ENCODE measurements around the gene CDH4. TPM values are rescaled to one million over a fixed set of nuclear protein-coding genes. Genes with fewer than 3 reads are reported as not detected.

Gene CDH4
- total and polyA plus RNA-seq, 10 donors = 0.30 to 20.1 (median 7.7) TPM

DNA sequence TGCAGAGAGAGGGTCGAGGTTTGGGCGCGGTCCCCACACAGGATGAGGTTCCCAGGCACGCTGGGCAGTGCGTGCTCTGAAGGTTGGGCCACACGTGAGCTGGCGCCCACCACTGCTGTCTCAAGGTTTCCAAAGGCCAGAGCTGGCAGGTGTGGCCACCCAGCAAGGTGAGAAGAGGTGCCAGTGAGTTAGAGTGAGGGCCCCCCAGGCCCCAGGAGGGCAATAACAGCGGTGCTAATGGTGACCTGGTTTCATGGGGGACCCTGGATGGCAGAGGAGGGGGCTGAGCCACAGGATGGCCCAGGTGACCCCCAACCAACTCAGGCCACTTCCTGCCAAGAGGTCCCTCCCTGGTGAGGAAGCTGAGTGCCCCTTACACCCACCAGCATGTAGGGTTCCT, 628.6 kb downstream of the CDH4 start:
- TF ChIP-seq POLR2AphosphoS5 (IDR thresholded peaks at IDR 0.05) (no peak), POLR2A (IDR thresholded peaks at IDR 0.05) (no peak)
- TF ChIP-seq, protein P1, sequence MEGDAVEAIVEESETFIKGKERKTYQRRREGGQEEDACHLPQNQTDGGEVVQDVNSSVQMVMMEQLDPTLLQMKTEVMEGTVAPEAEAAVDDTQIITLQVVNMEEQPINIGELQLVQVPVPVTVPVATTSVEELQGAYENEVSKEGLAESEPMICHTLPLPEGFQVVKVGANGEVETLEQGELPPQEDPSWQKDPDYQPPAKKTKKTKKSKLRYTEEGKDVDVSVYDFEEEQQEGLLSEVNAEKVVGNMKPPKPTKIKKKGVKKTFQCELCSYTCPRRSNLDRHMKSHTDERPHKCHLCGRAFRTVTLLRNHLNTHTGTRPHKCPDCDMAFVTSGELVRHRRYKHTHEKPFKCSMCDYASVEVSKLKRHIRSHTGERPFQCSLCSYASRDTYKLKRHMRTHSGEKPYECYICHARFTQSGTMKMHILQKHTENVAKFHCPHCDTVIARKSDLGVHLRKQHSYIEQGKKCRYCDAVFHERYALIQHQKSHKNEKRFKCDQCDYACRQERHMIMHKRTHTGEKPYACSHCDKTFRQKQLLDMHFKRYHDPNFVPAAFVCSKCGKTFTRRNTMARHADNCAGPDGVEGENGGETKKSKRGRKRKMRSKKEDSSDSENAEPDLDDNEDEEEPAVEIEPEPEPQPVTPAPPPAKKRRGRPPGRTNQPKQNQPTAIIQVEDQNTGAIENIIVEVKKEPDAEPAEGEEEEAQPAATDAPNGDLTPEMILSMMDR (IDR thresholded peaks at IDR 0.05 in 8 of 11, conservative IDR thresholded peaks at IDR 0.05 in 3 of 11) = no peak
- H3K36me3 ChIP-seq = no peaks in the 10 kb centered on the region
- no peaks in the 10 kb centered on the region for H3K4me1 ChIP-seq
- peaks cover 0 to 42% (median 0%) of the 10 kb centered on the region in 7 donors for H3K27me3 ChIP-seq (replicated peaks in 1 of 7)
- H3K4me3 ChIP-seq = no peak overlapping the region
- DNase-seq = peak; percentile 62
- no peaks in the 10 kb centered on the region for H3K9me3 ChIP-seq
- no peak overlapping the region for H3K27ac ChIP-seq
- intact Hi-C loops (cut with DNase I; ENCODE audit: low total_unique reads) = no loop called here
- WGBS, 5 donors = 80 to 91% (median 85%) methylated on average over 4 to 8 of the region's 8 CpGs

DNA sequence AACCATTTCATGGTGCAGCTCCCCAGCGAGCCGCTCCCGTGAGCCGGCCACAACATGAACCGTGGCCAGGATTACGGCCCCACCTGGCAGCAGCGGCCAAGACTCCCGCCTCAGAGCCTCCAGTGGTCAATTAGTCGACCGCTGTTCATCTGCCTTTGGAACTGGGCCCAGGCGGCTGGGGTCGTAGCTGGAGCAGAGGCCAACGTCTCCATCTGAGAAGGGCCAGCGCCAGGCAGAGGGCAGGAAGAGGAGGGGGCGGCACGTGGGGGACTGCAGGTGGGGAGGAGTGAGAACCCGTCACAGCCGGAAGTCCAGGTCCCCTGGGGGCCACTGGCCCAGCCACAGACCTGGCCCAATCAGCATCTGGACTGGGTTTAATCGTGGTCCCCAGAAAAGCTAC, 629.4 kb downstream of the CDH4 start:
- Histone ChIP-seq H3K4me1 (no peaks in the 10 kb centered on the region), H3K36me3 (no peaks in the 10 kb centered on the region), H3K27ac (no peak overlapping the region), H3K27me3 (replicated peaks in 1 of 7) (peaks cover 0 to 44% (median 0%) of the 10 kb centered on the region in 7 donors), H3K4me3 (no peak overlapping the region), H3K9me3 (no peaks in the 10 kb centered on the region)
- no peak for DNase-seq
- intact Hi-C loops (cut with DNase I; ENCODE audit: low total_unique reads) = no loop called here
- TF ChIP-seq POLR2A (IDR thresholded peaks at IDR 0.05) = no peak
- no peak for TF ChIP-seq POLR2AphosphoS5 (IDR thresholded peaks at IDR 0.05)
- TF ChIP-seq, protein P1 (IDR thresholded peaks at IDR 0.05 in 8 of 11, conservative IDR thresholded peaks at IDR 0.05 in 3 of 11) = no peak
- 74 to 80% (median 77%) methylated on average over 18 to 19 of the region's 19 CpGs for WGBS, 5 donors

DNA sequence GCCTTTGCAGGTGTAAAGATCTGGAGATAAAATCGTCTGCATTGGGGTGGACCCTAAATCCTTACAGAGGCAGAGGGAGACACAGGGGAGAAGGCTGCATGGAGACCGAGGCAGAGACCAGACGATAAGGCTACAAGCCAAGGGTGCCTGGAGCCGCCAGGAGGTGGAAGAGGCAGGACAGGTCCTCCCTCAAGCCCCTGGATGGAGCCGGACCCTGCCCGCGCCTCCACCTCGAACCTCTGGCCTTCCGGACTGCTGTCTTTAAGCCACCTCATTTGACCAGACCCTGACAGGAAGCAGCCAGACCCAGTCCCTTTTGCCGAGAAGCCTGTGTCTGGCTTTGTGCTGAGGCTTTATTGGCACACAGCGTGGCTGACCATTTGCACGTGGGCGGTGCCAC, 629.8 kb downstream of the CDH4 start:
- H3K27me3 ChIP-seq (replicated peaks in 1 of 7) = peaks cover 0 to 44% (median 0%) of the 10 kb centered on the region in 7 donors
- H3K9me3 ChIP-seq = no peaks in the 10 kb centered on the region
- H3K4me1 ChIP-seq = peaks cover 0 to under 1% (median 0%) of the 10 kb centered on the region in 6 donors
- H3K27ac ChIP-seq = no peak overlapping the region
- H3K4me3 ChIP-seq = no peak overlapping the region
- TF ChIP-seq POLR2AphosphoS5 (IDR thresholded peaks at IDR 0.05) = no peak
- no peak for DNase-seq
- no peaks in the 10 kb centered on the region for H3K36me3 ChIP-seq
- WGBS, 5 donors = 85 to 93% (median 87%) methylated on average over 8 to 13 of the region's 13 CpGs
- intact Hi-C loops (cut with DNase I; ENCODE audit: low total_unique reads) = no loop called here

DNA sequence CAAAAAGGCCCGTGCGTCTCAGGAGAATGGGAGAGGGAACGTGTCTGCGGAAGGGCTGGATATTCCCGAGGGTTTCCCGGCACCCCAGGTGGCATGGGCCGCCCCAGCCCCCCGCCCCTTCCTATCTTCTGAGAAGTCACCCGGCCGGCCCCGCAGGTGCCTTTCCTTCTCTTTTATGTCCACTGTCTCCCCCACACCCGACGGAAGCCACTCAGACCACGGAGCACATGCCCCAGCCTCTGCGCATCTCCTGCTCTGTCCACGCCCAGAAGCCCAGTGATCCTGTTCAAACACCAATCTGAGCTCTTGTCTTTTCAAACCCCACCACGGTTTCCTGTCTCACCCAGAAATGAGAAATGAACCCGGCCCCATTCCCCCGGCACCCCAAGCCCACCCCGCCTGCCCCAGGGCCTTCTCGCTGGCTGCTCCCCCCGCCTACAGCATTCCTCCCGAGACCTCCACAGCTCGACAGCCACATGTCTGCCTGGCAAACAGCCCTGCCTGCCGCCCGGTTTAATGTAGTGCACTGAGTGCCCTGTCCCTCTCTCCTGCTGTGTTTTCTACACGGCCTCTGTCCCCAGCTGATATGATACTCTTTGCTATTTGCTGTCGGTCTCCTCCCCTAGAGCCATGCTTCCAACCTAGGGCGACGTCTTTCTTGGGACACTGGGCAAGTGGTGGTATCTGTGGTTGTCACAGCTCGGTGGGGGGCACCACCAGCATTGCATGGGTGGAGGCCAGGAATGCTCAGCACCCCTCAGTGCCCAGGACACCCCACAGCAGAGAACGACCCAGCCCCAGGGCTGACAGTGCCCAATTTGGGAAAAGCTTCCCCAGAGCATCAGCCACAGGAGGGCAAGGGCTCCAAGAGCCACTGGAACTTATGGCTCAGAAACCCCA, 630.9 kb downstream of the CDH4 start:
- intact Hi-C loops (cut with DNase I; ENCODE audit: low total_unique reads) = no loop called here
- H3K9me3 ChIP-seq = no peaks in the 10 kb centered on the region
- no peak overlapping the region for H3K27ac ChIP-seq
- peaks cover 0 to 44% (median 0%) of the 10 kb centered on the region in 7 donors for H3K27me3 ChIP-seq (replicated peaks in 1 of 7)
- H3K4me3 ChIP-seq = no peak overlapping the region
- no peak for DNase-seq
- TF ChIP-seq, protein P1 (IDR thresholded peaks at IDR 0.05 in 8 of 11, conservative IDR thresholded peaks at IDR 0.05 in 3 of 11) = no peak
- TF ChIP-seq POLR2A (IDR thresholded peaks at IDR 0.05) (no peak), POLR2AphosphoS5 (IDR thresholded peaks at IDR 0.05) (no peak)
- 59 to 73% (median 64%) methylated on average over 28 to 32 of the region's 32 CpGs for WGBS, 5 donors
- no peaks in the 10 kb centered on the region for H3K36me3 ChIP-seq
- H3K4me1 ChIP-seq = peaks cover 0 to 11% (median 7%) of the 10 kb centered on the region in 6 donors
